ENCODE measurements around the gene CATSPERZ. TPM values are rescaled to one million over a fixed set of nuclear protein-coding genes. Genes with fewer than 3 reads are reported as not detected.

CATSPERZ gene
- total and polyA plus RNA-seq, 2 of the 13 experiments (the other 11 are each of a cell fraction or from before 2014, with no cell fraction given), result 0.22 to 0.48 TPM

GRCh38 chr11:64284048-64284961 is 15.9 kb upstream of the CATSPERZ start, which contains the start of gene BAD (continued):
- TF ChIP-seq IKZF5 (CRISPR knock-in tag; IDR thresholded peaks at IDR 0.05) (no peak), ZNF878 (CRISPR knock-in tag; IDR thresholded peaks at IDR 0.05) (no peak), ZBTB1 (CRISPR knock-in tag; IDR thresholded peaks at IDR 0.05; ENCODE audit: borderline replicate concordance) (no peak), RORA (CRISPR knock-in tag; IDR thresholded peaks at IDR 0.05) (no peak), GZF1 (CRISPR knock-in tag; IDR thresholded peaks at IDR 0.05) (no peak), ZNF558 (CRISPR knock-in tag; IDR thresholded peaks at IDR 0.05; ENCODE audit: borderline replicate concordance) (no peak; the same call in 1 of the 2 replicates), ZNF605 (CRISPR knock-in tag; IDR thresholded peaks at IDR 0.05) (0 out of 2 replicates have a peak, but pooled peaks have one; percentile 0), ZNF251 (CRISPR knock-in tag; IDR thresholded peaks at IDR 0.05) (no peak), SMAD1 (CRISPR knock-in tag; IDR thresholded peaks at IDR 0.05; ENCODE audit: borderline replicate concordance, low read depth) (peak; percentile 34; the same call in 1 of the 2 replicates), PRMT3 (CRISPR knock-in tag; IDR thresholded peaks at IDR 0.05; ENCODE audit: borderline replicate concordance, low read depth) (no peak), ZNF850 (CRISPR knock-in tag; conservative IDR thresholded peaks at IDR 0.05) (peak; percentile 65; the same call in 1 of the 2 replicates), ZNF780A (CRISPR knock-in tag; IDR thresholded peaks at IDR 0.05) (no peak), TEF (CRISPR knock-in tag; IDR thresholded peaks at IDR 0.05) (no peak), KLF9 (CRISPR knock-in tag; IDR thresholded peaks at IDR 0.05; ENCODE audit: low read depth) (no peak), CREM (IDR thresholded peaks at IDR 0.05) (peak; percentile 86), CREM (CRISPR knock-in tag; IDR thresholded peaks at IDR 0.05) (peak; percentile 28; the same call in 1 of the 2 replicates), ZNF841 (CRISPR knock-in tag; IDR thresholded peaks at IDR 0.05; ENCODE audit: borderline replicate concordance) (no peak), SYNCRIP (IDR thresholded peaks at IDR 0.05; ENCODE audit: insufficient read depth, low read depth, low read length) (no peak), HNRNPLL (IDR thresholded peaks at IDR 0.05; ENCODE audit: low read depth, low read length, poor library complexity, severe bottlenecking) (peak; percentile 80), FOXJ3 (CRISPR knock-in tag; IDR thresholded peaks at IDR 0.05; ENCODE audit: borderline replicate concordance) (no peak), ZBTB7B (CRISPR knock-in tag; IDR thresholded peaks at IDR 0.05) (no peak)
- TF ChIP-seq, protein P1, sequence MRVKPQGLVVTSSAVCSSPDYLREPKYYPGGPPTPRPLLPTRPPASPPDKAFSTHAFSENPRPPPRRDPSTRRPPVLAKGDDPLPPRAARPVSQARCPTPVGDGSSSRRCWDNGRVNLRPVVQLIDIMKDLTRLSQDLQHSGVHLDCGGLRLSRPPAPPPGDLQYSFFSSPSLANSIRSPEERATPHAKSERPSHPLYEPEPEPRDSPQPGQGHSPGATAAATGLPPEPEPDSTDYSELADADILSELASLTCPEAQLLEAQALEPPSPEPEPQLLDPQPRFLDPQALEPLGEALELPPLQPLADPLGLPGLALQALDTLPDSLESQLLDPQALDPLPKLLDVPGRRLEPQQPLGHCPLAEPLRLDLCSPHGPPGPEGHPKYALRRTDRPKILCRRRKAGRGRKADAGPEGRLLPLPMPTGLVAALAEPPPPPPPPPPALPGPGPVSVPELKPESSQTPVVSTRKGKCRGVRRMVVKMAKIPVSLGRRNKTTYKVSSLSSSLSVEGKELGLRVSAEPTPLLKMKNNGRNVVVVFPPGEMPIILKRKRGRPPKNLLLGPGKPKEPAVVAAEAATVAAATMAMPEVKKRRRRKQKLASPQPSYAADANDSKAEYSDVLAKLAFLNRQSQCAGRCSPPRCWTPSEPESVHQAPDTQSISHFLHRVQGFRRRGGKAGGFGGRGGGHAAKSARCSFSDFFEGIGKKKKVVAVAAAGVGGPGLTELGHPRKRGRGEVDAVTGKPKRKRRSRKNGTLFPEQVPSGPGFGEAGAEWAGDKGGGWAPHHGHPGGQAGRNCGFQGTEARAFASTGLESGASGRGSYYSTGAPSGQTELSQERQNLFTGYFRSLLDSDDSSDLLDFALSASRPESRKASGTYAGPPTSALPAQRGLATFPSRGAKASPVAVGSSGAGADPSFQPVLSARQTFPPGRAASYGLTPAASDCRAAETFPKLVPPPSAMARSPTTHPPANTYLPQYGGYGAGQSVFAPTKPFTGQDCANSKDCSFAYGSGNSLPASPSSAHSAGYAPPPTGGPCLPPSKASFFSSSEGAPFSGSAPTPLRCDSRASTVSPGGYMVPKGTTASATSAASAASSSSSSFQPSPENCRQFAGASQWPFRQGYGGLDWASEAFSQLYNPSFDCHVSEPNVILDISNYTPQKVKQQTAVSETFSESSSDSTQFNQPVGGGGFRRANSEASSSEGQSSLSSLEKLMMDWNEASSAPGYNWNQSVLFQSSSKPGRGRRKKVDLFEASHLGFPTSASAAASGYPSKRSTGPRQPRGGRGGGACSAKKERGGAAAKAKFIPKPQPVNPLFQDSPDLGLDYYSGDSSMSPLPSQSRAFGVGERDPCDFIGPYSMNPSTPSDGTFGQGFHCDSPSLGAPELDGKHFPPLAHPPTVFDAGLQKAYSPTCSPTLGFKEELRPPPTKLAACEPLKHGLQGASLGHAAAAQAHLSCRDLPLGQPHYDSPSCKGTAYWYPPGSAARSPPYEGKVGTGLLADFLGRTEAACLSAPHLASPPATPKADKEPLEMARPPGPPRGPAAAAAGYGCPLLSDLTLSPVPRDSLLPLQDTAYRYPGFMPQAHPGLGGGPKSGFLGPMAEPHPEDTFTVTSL (CRISPR knock-in tag; IDR thresholded peaks at IDR 0.05; ENCODE audit: borderline replicate concordance), result no peak

All from HepG2 (cell line).